Left lung (tissue), 10 donors: ENCODE measurements around the gene HOXA11. TPM values are rescaled to one million over a fixed set of nuclear protein-coding genes. Genes with fewer than 3 reads are reported as not detected.

Experiments
- ATAC-seq: fragments of 200-7000 bp; cut with Tn5 transposase; one replicate; pipeline ENCODE4 v1.9.1; 2020; ENCODE audit warnings: moderate library complexity
- DNase-seq, 4 donors: peaks; one replicate each; pipeline ENCODE4 v3.0.0-alpha.2; 2013 to 2020
- H3K27ac ChIP-seq, 2 donors: fragments of 200-600 bp; sonication (generic) in 1 of 2; one replicate each; pipeline versions ENCODE4 v1.5.0 to v1.8.0; 2020 to 2021
- H3K27me3 ChIP-seq, 2 donors: fragments of 200-600 bp; sonication (generic) in 1 of 2; one replicate each; pipeline versions ENCODE4 v1.5.0 to v1.8.0; 2020 to 2021
- H3K36me3 ChIP-seq, 2 donors: fragments of 200-600 bp; sonication (generic) in 1 of 2; one replicate each; pipeline versions ENCODE4 v1.5.0 to v1.8.0; 2020 to 2021
- H3K4me1 ChIP-seq, 2 donors: fragments of 200-600 bp; one replicate each; pipeline ENCODE4 v1.8.0; 2021
- H3K4me3 ChIP-seq, 2 donors: fragments of 200-600 bp; sonication (generic) in 1 of 2; one replicate each; pipeline versions ENCODE4 v1.5.0 to v1.8.0; 2020 to 2021; ENCODE audit warnings: mild to moderate bottlenecking in 1 of 2
- H3K9me3 ChIP-seq, 2 donors: fragments of 200-600 bp; sonication (generic) in 1 of 2; one replicate each; pipeline versions ENCODE4 v1.5.0 to v1.8.0; 2020 to 2021
- CTCF ChIP-seq, 2 donors: fragments of 200-600 bp; sonication (generic) in 1 of 2; IDR thresholded peaks; one replicate each; pipeline versions ENCODE4 v1.5.0 to v1.8.0; 2021; ENCODE audit warnings: antibody characterized with exemption in 2 of 2
- intact Hi-C, 2 donors: fragments of 100-400 bp; cut with DNase I; formaldehyde crosslinking; loops; one replicate each; pipeline versions ENCODE4 v1.11.2 to v1.14.2; 2022
- polyA plus RNA-seq, 6 donors: library from polyadenylated mRNA; unstranded; fragments of 120-200 nt; gene quantifications; one replicate each; pipeline ENCODE4 v1.2.1, GENCODE V29; 2013; ENCODE audit not compliant: insufficient read length in 6 of 6
- total RNA-seq, 2 donors: library from RNA; stranded (reverse); fragmentation: NEBNext Ultra II Directional; extraction: Animal tissue kit (Norgen Biotek cat#: 25700); gene quantifications; one replicate each; pipeline ENCODE4 v1.2.1, GENCODE V29; 2021
- donor health status: DM: no; HTN: yes; CAD: no.
- donor health status: DM: no; HTN: no; CAD: no.

Gene HOXA11
- total and polyA plus RNA-seq, 8 donors = 0.10 to 0.23 (median 0.13) TPM; not detected in 4

DNA sequence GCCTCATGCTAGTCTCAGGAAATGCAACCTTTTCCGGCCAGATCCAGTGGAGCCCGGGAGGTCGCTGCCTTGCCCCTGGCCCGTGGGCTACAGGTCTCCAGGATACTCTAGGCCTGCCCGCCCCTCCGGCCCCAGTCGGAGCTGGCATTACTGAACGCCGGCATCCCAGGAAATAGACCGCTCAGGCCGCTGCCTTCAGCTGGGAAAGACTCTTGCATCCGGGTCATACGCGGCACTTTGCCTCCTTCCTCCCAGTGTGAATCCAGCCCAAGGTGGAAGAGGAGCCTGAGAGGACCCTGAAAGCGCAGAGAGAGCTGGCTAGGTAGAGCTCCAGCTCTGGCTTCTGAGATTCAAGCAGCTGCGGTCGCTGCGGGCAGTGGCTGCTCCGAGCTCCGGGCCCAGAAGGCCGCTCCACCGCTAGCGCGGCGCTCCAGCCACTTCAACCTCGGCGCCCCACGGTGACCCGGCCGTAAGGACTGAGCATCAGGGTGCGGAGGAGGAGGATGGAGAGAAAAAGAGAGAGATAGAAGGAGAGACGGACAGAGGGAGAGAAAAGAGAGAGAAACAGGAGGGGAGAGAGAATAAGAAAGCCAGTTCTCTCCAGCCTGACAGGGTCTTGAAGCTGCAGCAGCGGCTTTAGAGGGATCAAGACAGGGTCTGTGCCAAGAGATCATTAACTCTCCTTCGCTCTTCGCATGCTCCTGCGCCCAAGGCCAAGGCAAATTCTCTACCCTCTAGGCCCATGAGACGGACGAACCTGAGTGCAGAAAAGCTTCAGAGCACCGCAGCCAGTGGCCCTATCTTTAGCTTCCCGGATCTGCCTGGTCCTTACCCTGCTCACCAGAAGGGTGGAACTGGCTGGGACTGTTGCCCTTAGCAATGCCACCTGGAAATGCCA, 9.2 kb downstream of the HOXA11 start:
- no peak for TF ChIP-seq CTCF (IDR thresholded peaks at IDR 0.05)
- H3K27me3 ChIP-seq = peaks cover 100% of the 10 kb centered on the region in 2 donors
- H3K9me3 ChIP-seq = no peaks in the 10 kb centered on the region
- peak in 2 of 4 donors; percentile 2 to 21 for DNase-seq
- H3K36me3 ChIP-seq = no peaks in the 10 kb centered on the region
- no peak for ATAC-seq
- no peak overlapping the region for H3K4me3 ChIP-seq
- H3K27ac ChIP-seq = no peak overlapping the region
- intact Hi-C loops = no loop called here
- H3K4me1 ChIP-seq = peaks cover 8 to 43% of the 10 kb centered on the region in 2 donors

GRCh38 chr7:27174874-27175625, 10.0 kb downstream of the HOXA11 start:
- H3K4me3 ChIP-seq = no peak overlapping the region
- no peaks in the 10 kb centered on the region for H3K9me3 ChIP-seq
- H3K27me3 ChIP-seq = peaks cover 100% of the 10 kb centered on the region in 2 donors
- intact Hi-C loops = no loop called here
- peak in 1 of 4 donors; percentile 14 for DNase-seq
- H3K4me1 ChIP-seq = peaks cover 6 to 44% of the 10 kb centered on the region in 2 donors
- no peak overlapping the region for H3K27ac ChIP-seq
- no peaks in the 10 kb centered on the region for H3K36me3 ChIP-seq
- TF ChIP-seq CTCF (IDR thresholded peaks at IDR 0.05) = no peak
- ATAC-seq = no peak

DNA sequence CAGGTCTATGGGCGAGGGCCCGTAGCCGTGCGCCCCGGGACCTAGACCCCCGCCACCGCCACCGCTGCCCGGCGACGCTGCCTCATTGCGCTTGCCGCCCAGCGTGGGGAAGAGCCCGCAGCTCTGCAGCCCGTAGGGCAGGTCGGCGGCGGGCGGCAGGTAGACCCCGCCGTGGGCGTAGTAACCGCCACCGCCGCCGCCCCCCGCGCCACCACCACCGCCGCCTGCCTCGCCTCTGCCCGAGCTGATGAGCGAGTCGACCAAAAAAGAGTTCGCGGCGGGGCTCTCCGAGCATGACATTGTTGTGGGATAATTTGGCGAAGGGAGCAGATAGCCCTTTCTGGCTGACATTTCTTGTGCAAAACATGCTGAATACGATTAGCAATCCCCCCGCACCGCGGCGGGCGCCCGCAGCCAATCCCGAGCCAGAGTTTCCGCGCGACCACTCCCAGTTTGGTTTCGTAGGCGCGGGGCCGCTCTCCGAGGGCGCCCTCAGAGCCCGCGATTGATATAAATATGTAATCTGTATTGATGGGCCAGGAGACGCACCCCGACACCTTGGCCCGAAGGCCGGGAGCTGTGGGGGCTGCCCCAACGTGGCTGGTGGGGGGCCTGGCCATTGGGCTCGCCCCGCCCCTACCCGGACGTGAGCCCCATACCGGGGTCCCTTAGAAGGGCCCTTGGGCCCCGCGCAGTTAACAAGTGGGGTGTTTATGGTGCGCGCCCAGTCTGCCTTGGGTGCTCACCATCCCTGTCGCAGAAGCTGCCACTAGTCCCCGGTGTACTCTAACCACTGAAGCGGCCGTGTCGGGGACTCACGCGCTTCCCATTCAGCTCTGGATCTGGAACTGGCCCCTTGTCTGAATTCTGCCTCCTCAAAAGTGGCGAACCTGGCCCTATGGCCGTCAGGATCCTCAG, 10.8 kb downstream of the HOXA11 start, which contains the start of gene HOXA10:
Gene HOXA10, minus strand, starts transcription at position 365 of the 918 bp plus-strand sequence. Its CDS starts 14 bp downstream, at position 351.
- peak within 1 kb of the TSS; percentile 12 to 47 for H3K4me3 ChIP-seq
- ATAC-seq (no peak), DNase-seq (peak in 1 of 4 donors; percentile 22)
- intact Hi-C loops = no loop called here
- H3K36me3 ChIP-seq = no peaks in the 10 kb centered on the region
- no peaks in the 10 kb centered on the region for H3K9me3 ChIP-seq
- H3K27me3 ChIP-seq = peaks cover 100% of the 10 kb centered on the region in 2 donors
- H3K4me1 ChIP-seq = peaks cover 0 to 44% of the 10 kb centered on the region in 2 donors
- H3K27ac ChIP-seq = no peak within 1 kb of the TSS
- TF ChIP-seq CTCF (IDR thresholded peaks at IDR 0.05) = no peak

DNA sequence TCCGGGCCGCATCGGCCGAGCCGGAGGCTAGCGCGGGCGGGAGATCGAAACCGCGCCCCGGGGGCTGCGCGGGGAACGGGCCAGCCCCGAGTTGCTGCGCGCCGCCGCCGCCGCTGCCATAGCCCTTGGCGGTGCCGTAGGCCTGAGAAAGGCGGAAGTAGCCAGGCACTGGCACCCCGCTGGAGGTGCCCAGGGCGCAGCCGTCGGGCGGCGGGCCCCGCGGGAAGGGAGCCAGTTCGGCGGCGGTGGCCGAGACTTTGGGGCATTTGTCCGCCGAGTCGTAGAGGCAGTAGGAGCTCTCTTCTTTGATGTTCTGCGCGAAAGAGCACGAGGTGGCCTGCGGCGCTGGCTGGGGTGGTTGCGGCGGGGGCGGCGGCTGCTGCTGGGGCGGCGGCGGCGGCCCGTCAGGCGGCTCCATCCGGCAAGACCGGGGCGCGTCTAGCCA, 11.5 kb downstream of the HOXA11 start:
- ATAC-seq = peak; percentile 69
- Histone ChIP-seq H3K4me3 (peak overlapping the region; percentile 12 to 47), H3K27me3 (peaks cover 100% of the 10 kb centered on the region in 2 donors), H3K4me1 (peaks cover 0 to 46% of the 10 kb centered on the region in 2 donors), H3K36me3 (no peaks in the 10 kb centered on the region), H3K9me3 (no peaks in the 10 kb centered on the region), H3K27ac (no peak overlapping the region)
- intact Hi-C loops = no loop called here
- DNase-seq = peak in 2 of 4 donors; percentile 43 to 92
- TF ChIP-seq CTCF (IDR thresholded peaks at IDR 0.05) = no peak
